ENCODE measurements around the gene FBXW7. TPM values are rescaled to one million over a fixed set of nuclear protein-coding genes. Genes with fewer than 3 reads are reported as not detected.

The FBXW7 gene
- total and polyA plus RNA-seq, 2 of the 8 experiments (the other 6 are each of a cell fraction or from before 2014, with no cell fraction given) = 6.0 to 26.7 TPM

- CTCF ChIA-PET (ENCODE audit: partially characterized antibody) = no interaction called here
- H3K9me3 ChIP-seq (ENCODE audit: insufficient read depth in 2 of 2, low read depth in 1 of 2, low read length in 1 of 2) = no peaks in the 10 kb centered on the region
- H3K79me1 ChIP-seq (ENCODE audit: low read depth, low read length) = 0 out of 2 replicates have a peak, but pooled peaks cover under 1% of the 10 kb centered on the region
- DNase-seq (ENCODE audit: low read depth in 1 of 2, low spot score in 2 of 2) (no peak), FAIRE-seq (no peak)
- H3K4me3 ChIP-seq (ENCODE audit: extremely low read depth in 1 of 4, insufficient read depth in 2 of 4, low read depth in 3 of 4, low read length in 4 of 4) = no peak overlapping the region
- no peak overlapping the region for H2BK12ac ChIP-seq (ENCODE audit: low read depth, low read length)
- H3K4me2 ChIP-seq (ENCODE audit: insufficient read depth in 1 of 2, low read depth in 2 of 2, low read length in 2 of 2) = no peak overlapping the region
- H2AK5ac ChIP-seq (ENCODE audit: low read depth, low read length) = no peak overlapping the region
- no peak overlapping the region for H2BK120ac ChIP-seq (replicated peaks; ENCODE audit: low read depth, low read length)
- H4K20me1 ChIP-seq (replicated peaks in 1 of 2; ENCODE audit: control insufficient read depth in 1 of 2, insufficient read depth in 2 of 2, low read length in 2 of 2) = no peaks in the 10 kb centered on the region
- no peak overlapping the region for H3K9ac ChIP-seq (replicated peaks in 1 of 4; ENCODE audit: extremely low read depth in 1 of 4, low read depth in 3 of 4, low read length in 3 of 4)
- H4K5ac ChIP-seq (ENCODE audit: insufficient read length, low read depth, low read length) = no peak overlapping the region
- no peak overlapping the region for H4K8ac ChIP-seq (ENCODE audit: extremely low read depth, insufficient read depth, low read length)
- H3K4ac ChIP-seq (replicated peaks; ENCODE audit: insufficient read length, low read depth, low read length) = no peak overlapping the region
- peaks cover 0 to 56% of the 10 kb centered on the region in 2 experiments; a peak in 2 of 4 replicates for H3K79me2 ChIP-seq (ENCODE audit: control insufficient read depth in 1 of 2, insufficient read depth in 2 of 2, low read length in 2 of 2)
- POLR2A ChIA-PET (ENCODE audit: partially characterized antibody) = no interaction called here
- no peak overlapping the region for H3K56ac ChIP-seq (replicated peaks; ENCODE audit: insufficient read length, low read depth, low read length)
- H2BK15ac ChIP-seq (ENCODE audit: low read length) = no peak overlapping the region
- H3K27ac ChIP-seq (ENCODE audit: low read depth, low read length) = no peak overlapping the region
- no peak overlapping the region for H3K23ac ChIP-seq (ENCODE audit: insufficient read length)
- WGBS, 2 experiments (ENCODE audit: extremely low coverage in 1 of 2, insufficient coverage in 1 of 2, insufficient read length in 1 of 2, insufficient replicate concordance in 2 of 2, low coverage in 1 of 2, low lambda C conversion rate in 2 of 2, missing lambda C conversion rate in 1 of 2) = 86% methylated on average over 1 of the region's 1 CpG; no CpG with 5 or more reads in 1 of the 2 experiments
- H2BK5ac ChIP-seq (ENCODE audit: low read depth, low read length) = no peak overlapping the region
- H3K18ac ChIP-seq (ENCODE audit: extremely low read depth, low read length) = no peak overlapping the region
- H2AFZ ChIP-seq (ENCODE audit: low read length) = no peak overlapping the region
- no peaks in the 10 kb centered on the region for H3K36me3 ChIP-seq (ENCODE audit: control insufficient read depth in 2 of 4, insufficient read depth in 4 of 4, low read length in 3 of 4)
- H3K4me1 ChIP-seq (replicated peaks in 1 of 4; ENCODE audit: control insufficient read depth in 3 of 4, insufficient read depth in 4 of 4, low read length in 3 of 4) = no peaks in the 10 kb centered on the region
- H3K14ac ChIP-seq (ENCODE audit: insufficient read length) = no peak overlapping the region
- no peaks in the 10 kb centered on the region for H3K27me3 ChIP-seq (replicated peaks in 1 of 4; ENCODE audit: control insufficient read depth in 3 of 4, extremely low read depth in 1 of 4, insufficient read depth in 3 of 4, low read length in 3 of 4)
- no peak overlapping the region for H4K91ac ChIP-seq (replicated peaks; ENCODE audit: insufficient read length, low read length)
- no peaks in the 10 kb centered on the region; the same call in 1 of the 2 replicates for H3K23me2 ChIP-seq (ENCODE audit: low read depth, low read length)
- no peak overlapping the region for H2BK20ac ChIP-seq (ENCODE audit: low read length)
- TF ChIP-seq BACH1 (IDR thresholded peaks at IDR 0.05; ENCODE audit: low read length) (no peak), NANOG (IDR thresholded peaks at IDR 0.05; ENCODE audit: insufficient read depth, low read depth, low read length, poor library complexity, severe bottlenecking) (no peak), MAFK (IDR thresholded peaks at IDR 0.05; ENCODE audit: low read depth, low read length) (no peak), RNF2 (IDR thresholded peaks at IDR 0.05; ENCODE audit: borderline replicate concordance, low read depth, low read length, missing control alignments, poor library complexity, severe bottlenecking) (no peak), KDM1A (IDR thresholded peaks at IDR 0.05; ENCODE audit: borderline replicate concordance, low read length) (no peak), YY1 (IDR thresholded peaks at IDR 0.05; ENCODE audit: low read depth, low read length) (no peak), CTCF (IDR thresholded peaks at IDR 0.05; ENCODE audit: control extremely low read depth in 1 of 3, insufficient read depth in 1 of 3, low read depth in 1 of 3, low read length in 3 of 3) (no peak), TBP (IDR thresholded peaks at IDR 0.05; ENCODE audit: low read depth, low read length) (no peak), CBX8 (IDR thresholded peaks at IDR 0.05; ENCODE audit: borderline replicate concordance, low read depth, low read length) (no peak), TAF7 (optimal IDR thresholded peaks at IDR 0.05; ENCODE audit: borderline replicate concordance, low read depth, low read length) (no peak), SIX5 (IDR thresholded peaks at IDR 0.05; ENCODE audit: low read depth, low read length) (no peak), SRF (IDR thresholded peaks at IDR 0.05; ENCODE audit: low read depth, low read length) (no peak)
These were observed 67.5 kb downstream of the FBXW7 start for GRCh38 chr4:152468408-152468807.
